Trophoblast cell (in vitro differentiated cells and primary cell): ENCODE measurements around the gene ECHDC3.

Experiments used
- DNase-seq, 2 donors: peaks; one replicate each; pipeline ENCODE4 v3.0.0-alpha.2; 2016
- H2AFZ ChIP-seq: 2 replicates; pipeline ENCODE4 v1.6.1; 2013; ENCODE audit warnings: low read length, moderate library complexity, mild to moderate bottlenecking; ENCODE audit not compliant: insufficient read depth, poor library complexity
- H2AK5ac ChIP-seq: 2 replicates; pipeline ENCODE4 v1.6.1; 2013; ENCODE audit warnings: mild to moderate bottlenecking, low read length
- H2BK120ac ChIP-seq: 2 replicates; pipeline ENCODE4 v1.6.1; 2013; ENCODE audit warnings: low read length, mild to moderate bottlenecking, moderate library complexity; ENCODE audit not compliant: insufficient read depth, poor library complexity
- H2BK12ac ChIP-seq: 2 replicates; pipeline ENCODE4 v1.6.1; 2013; ENCODE audit warnings: mild to moderate bottlenecking, low read length, moderate library complexity
- H2BK5ac ChIP-seq: 2 replicates; pipeline ENCODE4 v1.6.1; 2013; ENCODE audit warnings: low read length, low read depth, moderate library complexity, mild to moderate bottlenecking; ENCODE audit not compliant: poor library complexity
- H3K14ac ChIP-seq: 2 replicates; pipeline ENCODE4 v1.6.1; 2013; ENCODE audit warnings: mild to moderate bottlenecking, low read length
- H3K18ac ChIP-seq: 2 replicates; pipeline ENCODE4 v1.6.1; 2013; ENCODE audit warnings: mild to moderate bottlenecking, low read length
- H3K23ac ChIP-seq: 2 replicates; pipeline ENCODE4 v1.6.1; 2013; ENCODE audit warnings: low read length
- H3K27ac ChIP-seq: 2 replicates; pipeline ENCODE4 v1.5.1; 2013; ENCODE audit warnings: low read depth, mild to moderate bottlenecking, inconsistent platforms, low read length, moderate library complexity
- H3K27me3 ChIP-seq: 2 replicates; pipeline ENCODE4 v1.6.1; 2013; ENCODE audit warnings: inconsistent platforms, mild to moderate bottlenecking, low read length, moderate library complexity; ENCODE audit not compliant: insufficient read depth
- H3K36me3 ChIP-seq, 2 experiments: 1 replicate in 1 of 2; 2 replicates in 1 of 2; pipeline ENCODE4 v1.6.1; 2013; ENCODE audit warnings: low read length in 2 of 2, mild to moderate bottlenecking in 2 of 2, moderate library complexity in 1 of 2; ENCODE audit not compliant: insufficient read depth in 2 of 2, control insufficient read depth in 1 of 2
- H3K4ac ChIP-seq: 2 replicates; pipeline ENCODE4 v1.6.1; 2013; ENCODE audit warnings: low read depth, mild to moderate bottlenecking, low read length, moderate library complexity
- H3K4me1 ChIP-seq, 2 experiments: 1 replicate in 1 of 2; 2 replicates in 1 of 2; pipeline ENCODE4 v1.6.1; 2013; ENCODE audit warnings: low read length in 2 of 2, mild to moderate bottlenecking in 2 of 2, moderate library complexity in 1 of 2; ENCODE audit not compliant: insufficient read depth in 2 of 2, control insufficient read depth in 1 of 2
- H3K4me2 ChIP-seq: 2 replicates; pipeline ENCODE4 v1.6.1; 2013; ENCODE audit warnings: inconsistent platforms, mild to moderate bottlenecking, low read length, moderate library complexity
- H3K4me3 ChIP-seq: 2 replicates; pipeline ENCODE4 v1.5.1; 2013; ENCODE audit warnings: mild to moderate bottlenecking, low read depth, low read length, inconsistent platforms
- H3K79me1 ChIP-seq: one replicate; pipeline ENCODE4 v1.6.1; 2013; ENCODE audit warnings: low read length
- H3K79me2 ChIP-seq: 2 replicates; pipeline ENCODE4 v1.6.1; 2013; ENCODE audit warnings: low read length, mild to moderate bottlenecking; ENCODE audit not compliant: control insufficient read depth, insufficient read depth, poor library complexity
- H3K9ac ChIP-seq: 2 replicates; pipeline ENCODE4 v1.6.1; 2013; ENCODE audit warnings: mild to moderate bottlenecking, low read length
- H3K9me3 ChIP-seq: 2 replicates; pipeline ENCODE4 v1.6.1; 2013; ENCODE audit warnings: low read depth, mild to moderate bottlenecking, control low read depth, inconsistent platforms, low read length; ENCODE audit not compliant: insufficient read depth
- H4K12ac ChIP-seq: 2 replicates; pipeline ENCODE4 v1.6.1; 2013; ENCODE audit warnings: low read depth, mild to moderate bottlenecking, low read length, moderate library complexity
- H4K8ac ChIP-seq: 2 replicates; pipeline ENCODE4 v1.6.1; 2013; ENCODE audit warnings: low read depth, mild to moderate bottlenecking, low read length, moderate library complexity
- H4K91ac ChIP-seq: one replicate; pipeline ENCODE4 v1.6.1; 2013; ENCODE audit warnings: low read depth, mild to moderate bottlenecking, low read length, moderate library complexity
- WGBS: extraction: QIAGEN DNeasy Blood & Tissue Kit; methylation state at CpG from one replicate; pipeline ENCODE4 v1.1.7; 2013; ENCODE audit warnings: missing lambda C conversion rate; ENCODE audit not compliant: insufficient read length, insufficient coverage; ENCODE audit errors: extremely low coverage; 5-methylcytosine and 5-hydroxymethylcytosine counted together

The ECHDC3 gene

DNA sequence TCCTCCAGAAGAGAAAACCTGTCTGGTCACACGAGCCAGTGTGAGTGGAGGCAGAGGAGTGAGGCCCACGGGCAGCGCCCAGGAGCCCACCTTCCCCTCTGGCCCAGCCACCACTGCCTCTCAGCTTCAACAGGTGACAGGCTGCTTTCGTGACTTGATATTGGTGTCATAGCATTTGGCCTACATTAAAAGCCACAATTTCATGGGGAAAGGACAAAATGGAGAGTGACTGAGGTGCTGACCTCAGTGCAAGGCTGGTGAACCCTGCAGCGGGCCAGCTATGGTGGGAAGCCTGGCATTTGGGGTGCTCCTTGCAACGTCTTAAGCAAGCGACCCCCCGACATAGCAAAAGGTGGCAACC lies 21.3 kb downstream of the ECHDC3 start:
- H2BK5ac ChIP-seq, result no peak overlapping the region
- H2BK120ac ChIP-seq, result no peak overlapping the region
- H3K18ac ChIP-seq, result no peak overlapping the region
- no peaks in the 10 kb centered on the region for H3K4me1 ChIP-seq
- no peak overlapping the region for H4K12ac ChIP-seq
- no peak overlapping the region for H4K91ac ChIP-seq
- no peaks in the 10 kb centered on the region for H3K27me3 ChIP-seq
- no peak overlapping the region for H4K8ac ChIP-seq
- no peak overlapping the region for H3K4me3 ChIP-seq
- no peak overlapping the region for H3K14ac ChIP-seq
- no peak overlapping the region for H3K4ac ChIP-seq
- H2BK12ac ChIP-seq, result no peak overlapping the region
- no peak overlapping the region for H2AK5ac ChIP-seq
- no peak overlapping the region for H3K9ac ChIP-seq
- no peaks in the 10 kb centered on the region for H3K79me1 ChIP-seq
- no peak for DNase-seq
- no peak overlapping the region for H3K23ac ChIP-seq
- peaks cover 2% of the 10 kb centered on the region for H3K9me3 ChIP-seq
- H3K36me3 ChIP-seq, result no peaks in the 10 kb centered on the region
- H2AFZ ChIP-seq, result no peak overlapping the region
- H3K4me2 ChIP-seq, result no peak overlapping the region
- no CpG with 5 or more reads among the region's 8 CpGs for WGBS
- no peak overlapping the region for H3K27ac ChIP-seq
- H3K79me2 ChIP-seq, result no peaks in the 10 kb centered on the region

GRCh38 chr10:11765141-11765540 lies 23.0 kb downstream of the ECHDC3 start:
- H3K18ac ChIP-seq, result no peak overlapping the region
- no peak overlapping the region for H4K91ac ChIP-seq
- no peak overlapping the region for H2AFZ ChIP-seq
- no peaks in the 10 kb centered on the region for H3K79me2 ChIP-seq
- no peaks in the 10 kb centered on the region for H3K4me1 ChIP-seq
- no peak overlapping the region for H3K14ac ChIP-seq
- no peak overlapping the region for H3K4me3 ChIP-seq
- H2AK5ac ChIP-seq, result no peak overlapping the region
- H3K23ac ChIP-seq, result no peak overlapping the region
- no peaks in the 10 kb centered on the region for H3K79me1 ChIP-seq
- H4K12ac ChIP-seq, result no peak overlapping the region
- WGBS, result no CpG with 5 or more reads among the region's 6 CpGs
- DNase-seq, result no peak
- H3K27me3 ChIP-seq, result no peaks in the 10 kb centered on the region
- H2BK120ac ChIP-seq, result no peak overlapping the region
- no peak overlapping the region for H4K8ac ChIP-seq
- H3K27ac ChIP-seq, result no peak overlapping the region
- H3K4ac ChIP-seq, result no peak overlapping the region
- H2BK12ac ChIP-seq, result no peak overlapping the region
- no peaks in the 10 kb centered on the region for H3K9me3 ChIP-seq
- H3K9ac ChIP-seq, result no peak overlapping the region
- H3K4me2 ChIP-seq, result no peak overlapping the region
- no peak overlapping the region for H2BK5ac ChIP-seq
- no peaks in the 10 kb centered on the region for H3K36me3 ChIP-seq

- no peak overlapping the region for H2BK12ac ChIP-seq
- no peaks in the 10 kb centered on the region for H3K4me1 ChIP-seq
These were observed 30.6 kb downstream of the ECHDC3 start for GRCh38 chr10:11772575-11773288.

DNA sequence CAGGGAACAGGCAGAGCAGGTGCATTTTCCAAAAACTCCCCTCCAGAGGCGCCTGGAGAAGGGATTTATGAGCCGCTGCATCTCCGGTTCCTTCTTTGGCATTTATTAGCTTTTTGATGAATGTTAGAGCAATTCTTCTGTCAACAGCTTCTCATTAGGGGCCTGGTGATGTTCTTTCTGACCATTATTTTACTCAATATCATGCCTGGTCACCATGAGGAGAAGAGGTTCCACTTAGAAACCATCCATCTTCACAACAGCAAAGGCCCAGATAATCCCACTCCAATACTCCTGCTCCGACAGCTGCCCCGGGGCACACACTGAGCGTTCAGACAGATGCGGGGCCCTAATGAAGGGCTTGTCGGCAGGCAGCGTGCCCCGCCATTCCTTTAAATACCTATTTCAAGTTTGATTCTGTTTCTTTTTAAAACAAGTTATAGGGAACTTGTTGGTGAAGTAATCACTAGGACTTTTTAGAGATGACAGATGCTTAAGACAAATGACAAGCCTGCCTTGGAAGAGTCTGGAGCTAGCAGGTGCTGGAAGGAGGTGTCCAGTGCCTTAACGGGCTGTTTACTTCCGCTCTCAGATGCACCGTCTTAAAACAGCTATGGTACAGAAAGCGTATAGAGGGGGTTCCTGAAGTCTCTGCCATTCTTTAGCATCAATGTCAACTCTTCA lies 31.7 kb downstream of the ECHDC3 start:
- DNase-seq, result no peak
- H4K91ac ChIP-seq, result no peak overlapping the region
- no peak overlapping the region for H3K14ac ChIP-seq
- no peak overlapping the region for H3K18ac ChIP-seq
- H3K9ac ChIP-seq, result no peak overlapping the region
- no peaks in the 10 kb centered on the region for H3K79me1 ChIP-seq
- no peak overlapping the region for H3K4ac ChIP-seq
- WGBS, result no CpG with 5 or more reads among the region's 14 CpGs
- no peak overlapping the region for H2BK12ac ChIP-seq
- H3K79me2 ChIP-seq, result no peaks in the 10 kb centered on the region
- H3K9me3 ChIP-seq, result no peaks in the 10 kb centered on the region
- H2AK5ac ChIP-seq, result no peak overlapping the region
- no peak overlapping the region for H2BK120ac ChIP-seq
- no peak overlapping the region for H2BK5ac ChIP-seq
- H4K8ac ChIP-seq, result no peak overlapping the region
- H2AFZ ChIP-seq, result no peak overlapping the region
- no peaks in the 10 kb centered on the region for H3K4me1 ChIP-seq
- no peak overlapping the region for H3K27ac ChIP-seq
- H3K27me3 ChIP-seq, result no peaks in the 10 kb centered on the region
- H3K4me3 ChIP-seq, result no peak overlapping the region
- H3K36me3 ChIP-seq, result no peaks in the 10 kb centered on the region
- H3K4me2 ChIP-seq, result no peak overlapping the region
- no peak overlapping the region for H4K12ac ChIP-seq
- H3K23ac ChIP-seq, result no peak overlapping the region

More at GRCh38 chr10:11772575-11773288, 30.6 kb downstream of the ECHDC3 start:
- no peak overlapping the region for H3K27ac ChIP-seq
- no peaks in the 10 kb centered on the region for H3K36me3 ChIP-seq
- no peaks in the 10 kb centered on the region for H3K79me1 ChIP-seq
- no peak overlapping the region for H4K12ac ChIP-seq
- no peaks in the 10 kb centered on the region for H3K27me3 ChIP-seq
- no peak overlapping the region for H3K4ac ChIP-seq
- H3K23ac ChIP-seq, result no peak overlapping the region
- H3K18ac ChIP-seq, result no peak overlapping the region
- H3K79me2 ChIP-seq, result no peaks in the 10 kb centered on the region
- no peak overlapping the region for H2BK120ac ChIP-seq
- H3K4me3 ChIP-seq, result no peak overlapping the region
- H2AFZ ChIP-seq, result no peak overlapping the region
- no peak overlapping the region for H3K4me2 ChIP-seq
- no peak for DNase-seq
- no peak overlapping the region for H2AK5ac ChIP-seq
- no CpG with 5 or more reads among the region's 16 CpGs for whole genome bisulfite sequencing
- H3K9ac ChIP-seq, result no peak overlapping the region
- no peaks in the 10 kb centered on the region for H3K9me3 ChIP-seq
- H3K14ac ChIP-seq, result no peak overlapping the region
- no peak overlapping the region for H2BK5ac ChIP-seq
- H4K8ac ChIP-seq, result no peak overlapping the region
- H4K91ac ChIP-seq, result no peak overlapping the region
